BJ (cell line): ENCODE results near the gene U2AF1L4. TPM values are rescaled to one million over a fixed set of nuclear protein-coding genes. Genes with fewer than 3 reads are reported as not detected.

Experiments used
- CTCF ChIA-PET: fragments of 350-600 bp; formaldehyde crosslinking; extraction: SDS; loops from one replicate; lab custom pipeline; 2021; ENCODE audit warnings: antibody characterized with exemption, inconsistent platforms; lab: Yijun Ruan, JAX
- POLR2A ChIA-PET: fragments of 300-600 bp; sonication (Branson Sonifier 250); formaldehyde crosslinking; extraction: SDS; loops from one replicate; lab custom pipeline; 2021; ENCODE audit warnings: antibody characterized with exemption; lab: Charles Lee
- DNase-seq: peaks from one replicate; pipeline ENCODE4 v3.0.0-alpha.2; 2011; ENCODE audit warnings: low read depth
- H3K27me3 ChIP-seq: 2 replicates; pipeline ENCODE4 v1.6.0; 2011; ENCODE audit warnings: low read length; ENCODE audit not compliant: control insufficient read depth, insufficient read depth
- H3K36me3 ChIP-seq: 2 replicates; pipeline ENCODE4 v1.5.1; 2011; ENCODE audit warnings: low read length; ENCODE audit not compliant: control insufficient read depth, insufficient read depth
- H3K4me3 ChIP-seq: 2 replicates; pipeline ENCODE4 v1.5.1; 2011; ENCODE audit warnings: low read depth, mild to moderate bottlenecking, control low read depth, low read length
- polyA plus RNA-seq: library from polyadenylated mRNA; depleted of rRNA; stranded (reverse); fragments of >200 nt; gene quantifications from 2 replicates; pipeline ENCODE4 v1.2.3, GENCODE V29; 2011; rRNA removed
- TF ChIP-seq, protein P1 (sequence below): IDR thresholded peaks from 2 replicates; pipeline ENCODE4 v1.5.1; 2011; ENCODE audit warnings: low read depth, mild to moderate bottlenecking, control low read depth, inconsistent platforms, low read length, moderate library complexity; ENCODE audit not compliant: insufficient read depth

The U2AF1L4 gene
- polyA plus RNA-seq, 1 experiment: 20.3 TPM

DNA sequence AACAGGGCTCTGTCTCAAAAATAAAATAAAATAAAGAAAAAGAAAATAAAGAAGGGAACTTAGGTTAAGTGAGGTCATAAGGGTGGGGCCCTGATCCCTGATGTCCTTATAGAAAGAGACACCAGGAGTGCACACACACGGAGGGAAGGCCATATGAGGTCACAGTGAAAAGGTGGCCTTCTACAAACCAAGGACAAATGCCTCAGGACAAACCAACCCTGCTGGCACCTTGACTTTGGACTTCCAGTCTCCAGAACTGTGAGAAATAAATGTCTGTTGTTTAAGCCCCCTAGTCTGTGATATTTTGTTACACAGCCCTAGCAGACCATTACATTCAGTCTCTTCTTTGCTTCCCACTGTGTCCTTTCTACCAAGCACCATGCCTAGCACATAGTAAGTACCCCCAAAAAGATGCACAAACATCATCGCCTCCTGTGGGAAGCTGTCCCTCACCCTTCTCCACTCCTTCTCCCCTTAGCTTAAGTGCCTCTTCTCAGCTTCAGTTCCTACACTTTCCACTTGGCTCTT is 49.3 kb downstream of the U2AF1L4 start:
- ChIA-PET POLR2A (no interaction called here), CTCF (interaction anchor here (0.9 to 1.6 kb wide), 3 partner anchors 18 to 185 kb away, joined by 3 to 4 read pairs (median 3); no protein-coding TSS in a partner anchor)
- Histone ChIP-seq H3K27me3 (peaks cover 2% of the 10 kb centered on the region), H3K36me3 (no peaks in the 10 kb centered on the region), H3K4me3 (no peak overlapping the region)
- DNase-seq: no peak
- TF ChIP-seq, protein P1, sequence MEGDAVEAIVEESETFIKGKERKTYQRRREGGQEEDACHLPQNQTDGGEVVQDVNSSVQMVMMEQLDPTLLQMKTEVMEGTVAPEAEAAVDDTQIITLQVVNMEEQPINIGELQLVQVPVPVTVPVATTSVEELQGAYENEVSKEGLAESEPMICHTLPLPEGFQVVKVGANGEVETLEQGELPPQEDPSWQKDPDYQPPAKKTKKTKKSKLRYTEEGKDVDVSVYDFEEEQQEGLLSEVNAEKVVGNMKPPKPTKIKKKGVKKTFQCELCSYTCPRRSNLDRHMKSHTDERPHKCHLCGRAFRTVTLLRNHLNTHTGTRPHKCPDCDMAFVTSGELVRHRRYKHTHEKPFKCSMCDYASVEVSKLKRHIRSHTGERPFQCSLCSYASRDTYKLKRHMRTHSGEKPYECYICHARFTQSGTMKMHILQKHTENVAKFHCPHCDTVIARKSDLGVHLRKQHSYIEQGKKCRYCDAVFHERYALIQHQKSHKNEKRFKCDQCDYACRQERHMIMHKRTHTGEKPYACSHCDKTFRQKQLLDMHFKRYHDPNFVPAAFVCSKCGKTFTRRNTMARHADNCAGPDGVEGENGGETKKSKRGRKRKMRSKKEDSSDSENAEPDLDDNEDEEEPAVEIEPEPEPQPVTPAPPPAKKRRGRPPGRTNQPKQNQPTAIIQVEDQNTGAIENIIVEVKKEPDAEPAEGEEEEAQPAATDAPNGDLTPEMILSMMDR: no peak

DNA sequence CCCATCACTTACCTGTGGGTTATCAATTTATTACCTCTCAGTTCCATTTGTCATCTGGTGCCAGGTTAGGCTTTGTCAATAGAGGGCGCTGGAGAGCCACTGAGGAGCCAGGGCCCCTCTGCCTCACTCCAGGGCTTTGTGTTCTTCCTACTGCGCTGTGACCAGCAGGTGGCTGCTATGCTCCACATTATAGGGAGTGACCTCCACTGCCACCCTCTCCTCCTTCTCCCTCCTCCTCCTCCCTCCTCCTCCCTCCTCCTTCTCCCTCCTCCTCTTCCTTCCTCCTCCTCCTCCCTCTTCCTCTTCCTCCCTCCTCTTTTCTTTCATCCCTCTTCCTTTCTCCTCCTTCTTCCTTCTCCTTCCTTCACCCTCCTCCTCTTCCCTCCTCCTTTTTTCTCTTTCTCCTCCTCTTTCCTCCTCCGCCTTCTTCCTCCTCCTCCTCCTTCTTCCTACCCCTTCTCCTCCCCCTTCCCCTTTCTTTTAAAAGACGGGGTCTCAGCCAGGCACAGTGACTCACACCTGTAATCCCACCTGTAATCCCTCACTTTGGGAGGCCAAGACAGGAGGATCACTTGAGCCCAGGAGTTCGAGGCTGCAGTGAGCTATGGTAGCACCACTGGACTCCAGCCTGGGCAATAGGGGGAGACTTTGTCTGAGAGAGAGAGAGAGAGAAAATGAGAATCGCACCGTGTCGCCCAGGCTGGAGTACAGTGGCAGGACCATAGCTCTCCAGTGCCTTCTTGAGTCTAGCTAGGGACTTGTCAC is 51.2 kb downstream of the U2AF1L4 start:
- H3K4me3 ChIP-seq: no peak overlapping the region
- H3K27me3 ChIP-seq: peaks cover 2% of the 10 kb centered on the region
- no peaks in the 10 kb centered on the region for H3K36me3 ChIP-seq
- DNase-seq: no peak
- TF ChIP-seq, protein P1: peak; percentile 99
- ChIA-PET POLR2A (no interaction called here), CTCF (interaction anchor here (0.8 to 3.2 kb wide), 14 partner anchors 9 to 239 kb away, joined by 3 to 30 read pairs (median 4); partner anchors contain the start of genes PRODH2 and ZBTB32)

DNA sequence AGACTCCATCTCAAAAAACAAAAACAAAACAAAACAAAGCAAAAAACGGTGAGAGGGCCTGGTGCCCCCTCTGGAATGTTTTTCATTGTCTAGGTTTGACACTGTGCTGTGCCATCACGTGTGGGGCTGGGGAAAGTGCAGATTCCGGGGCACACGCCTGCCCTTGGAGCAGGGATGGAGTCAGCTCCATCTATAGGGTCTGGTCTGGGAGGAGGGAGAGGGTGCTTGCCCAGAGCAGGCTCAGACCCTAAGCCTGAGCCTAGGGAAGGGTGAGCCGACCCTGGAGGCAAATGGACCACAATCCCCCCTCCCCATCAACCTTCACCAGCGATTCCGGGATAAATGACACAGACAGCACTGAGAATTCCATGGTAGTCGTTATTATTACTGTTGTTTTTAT is 51.8 kb downstream of the U2AF1L4 start:
- ChIA-PET POLR2A (no interaction called here), CTCF (interaction anchor here (0.6 to 3.2 kb wide), 11 partner anchors 9 to 341 kb away, joined by 3 to 30 read pairs (median 4); partner anchors contain the start of genes PRODH2 and ZBTB32)
- Histone ChIP-seq H3K4me3 (no peak overlapping the region), H3K27me3 (peaks cover 2% of the 10 kb centered on the region), H3K36me3 (no peaks in the 10 kb centered on the region)
- TF ChIP-seq, protein P1: no peak
- no peak for DNase-seq

Other genes with a start within 250 kb of the U2AF1L4 start
- 1.0 and 1.5 TPM in 2 replicates for gene DMKN, start 231.8 kb downstream of the U2AF1L4 start, polyA plus RNA-seq
- gene SBSN, start 217.1 kb downstream of the U2AF1L4 start, polyA plus RNA-seq: 0.70 and 1.6 TPM in 2 replicates
- not detected in 2 replicates for gene GAPDHS, start 212.0 kb downstream of the U2AF1L4 start, polyA plus RNA-seq
- gene TMEM147, start 199.8 kb downstream of the U2AF1L4 start, polyA plus RNA-seq: 167 and 200 TPM in 2 replicates
- gene ATP4A, start 181.8 kb downstream of the U2AF1L4 start, polyA plus RNA-seq: not detected in 2 replicates
- not detected in 2 replicates for gene PMIS2, start 159.2 kb downstream of the U2AF1L4 start, polyA plus RNA-seq
- 2.3 and 3.9 TPM in 2 replicates for gene HAUS5, start 132.7 kb downstream of the U2AF1L4 start, polyA plus RNA-seq
- gene RBM42, start 116.4 kb downstream of the U2AF1L4 start, polyA plus RNA-seq: 36.8 and 52.6 TPM in 2 replicates
- gene ETV2, start 103.7 kb downstream of the U2AF1L4 start, polyA plus RNA-seq: 0.47 and 0.54 TPM in 2 replicates
- 463 and 510 TPM in 2 replicates for gene COX6B1, start 97.1 kb downstream of the U2AF1L4 start, polyA plus RNA-seq
- 0.17 and 0.39 TPM in 2 replicates for gene UPK1A, start 78.9 kb downstream of the U2AF1L4 start, polyA plus RNA-seq
- not detected in 2 replicates for gene ZBTB32, start 40.9 kb downstream of the U2AF1L4 start, polyA plus RNA-seq
- 6.1 and 13.3 TPM in 2 replicates for gene KMT2B, start 27.4 kb downstream of the U2AF1L4 start, polyA plus RNA-seq
- gene IGFLR1, start 3.0 kb downstream of the U2AF1L4 start, polyA plus RNA-seq: 1.1 and 1.9 TPM in 2 replicates
- 65.4 and 76.2 TPM in 2 replicates for gene PSENEN, start 233 bp upstream of the U2AF1L4 start, polyA plus RNA-seq
- gene LIN37, start 3.2 kb upstream of the U2AF1L4 start, polyA plus RNA-seq: 8.9 and 15.0 TPM in 2 replicates
- gene HSPB6, start 11.6 kb upstream of the U2AF1L4 start, polyA plus RNA-seq: 21.0 and 27.2 TPM in 2 replicates
- gene PROSER3, start 12.8 kb upstream of the U2AF1L4 start, polyA plus RNA-seq: 6.9 and 9.4 TPM in 2 replicates
- 1.1 and 3.6 TPM in 2 replicates for gene ARHGAP33, start 30.1 kb upstream of the U2AF1L4 start, polyA plus RNA-seq
- gene PRODH2, start 67.4 kb upstream of the U2AF1L4 start, polyA plus RNA-seq: not detected in 2 replicates
- gene NPHS1, start 107.1 kb upstream of the U2AF1L4 start, polyA plus RNA-seq: not detected in 2 replicates
- 0.05 TPM in 1 of 2 replicates, not detected in the other for gene KIRREL2, start 111.5 kb upstream of the U2AF1L4 start, polyA plus RNA-seq
- gene APLP1, start 123.2 kb upstream of the U2AF1L4 start, polyA plus RNA-seq: 6.6 and 11.4 TPM in 2 replicates
- gene NFKBID, start 155.1 kb upstream of the U2AF1L4 start, polyA plus RNA-seq: 2.9 and 4.9 TPM in 2 replicates
- gene HCST, start 157.1 kb upstream of the U2AF1L4 start, polyA plus RNA-seq: 0.74 and 1.2 TPM in 2 replicates
- not detected in 2 replicates for gene TYROBP, start 162.9 kb upstream of the U2AF1L4 start, polyA plus RNA-seq
- 0.83 and 1.8 TPM in 2 replicates for gene LRFN3, start 191.0 kb upstream of the U2AF1L4 start, polyA plus RNA-seq
- 12.0 and 14.5 TPM in 2 replicates for gene SDHAF1, start 249.8 kb upstream of the U2AF1L4 start, polyA plus RNA-seq